ENCODE measurements around the gene OSBPL2. TPM values are rescaled to one million over a fixed set of nuclear protein-coding genes. Genes with fewer than 3 reads are reported as not detected.
A peak's percentile ranks its signal among the peaks of the same experiment; 100 is the strongest.

OSBPL2 gene
- total RNA-seq, 1 donor from 2014 or later: 39.0 TPM

- DNase-seq: no peak
Measured at GRCh38 chr20:62285722-62286121, 47.4 kb downstream of the OSBPL2 start.

- no peak for DNase-seq
Measured at GRCh38 chr20:62286493-62287064, 48.3 kb downstream of the OSBPL2 start.

- DNase-seq: no peak
Measured at GRCh38 chr20:62287129-62287528, 48.8 kb downstream of the OSBPL2 start.

GRCh38 chr20:62287759-62288534, 49.6 kb downstream of the OSBPL2 start:
- DNase-seq: no peak

- no peak for DNase-seq
Measured at GRCh38 chr20:62288535-62289105, 50.3 kb downstream of the OSBPL2 start.

- DNase-seq: no peak
Measured at GRCh38 chr20:62289131-62289530, 50.8 kb downstream of the OSBPL2 start.

GRCh38 chr20:62289898-62290297, 51.6 kb downstream of the OSBPL2 start:
- DNase-seq: no peak

- DNase-seq: no peak
Measured at GRCh38 chr20:62291251-62292066, 53.1 kb downstream of the OSBPL2 start.

- DNase-seq: no peak
Measured at GRCh38 chr20:62292108-62292507, 53.8 kb downstream of the OSBPL2 start.

- DNase-seq: no peak
Measured at GRCh38 chr20:62293111-62293784, 54.9 kb downstream of the OSBPL2 start.

- DNase-seq: no peak
Measured at GRCh38 chr20:62293946-62294345, 55.6 kb downstream of the OSBPL2 start.

- no peak for DNase-seq
Measured at GRCh38 chr20:62294516-62294915, 56.2 kb downstream of the OSBPL2 start.

- DNase-seq: no peak
Measured at GRCh38 chr20:62296724-62297448, 58.6 kb downstream of the OSBPL2 start.

GRCh38 chr20:62297449-62298227, 59.3 kb downstream of the OSBPL2 start:
- DNase-seq: no peak

- no peak for DNase-seq
Measured at GRCh38 chr20:62298577-62299249, 60.4 kb downstream of the OSBPL2 start.

- DNase-seq: no peak
Measured at GRCh38 chr20:62299666-62300236, 61.4 kb downstream of the OSBPL2 start.

- no peak for DNase-seq
Measured at GRCh38 chr20:62300319-62300718, 62.0 kb downstream of the OSBPL2 start.

- DNase-seq: no peak
Measured at GRCh38 chr20:62301111-62301668, 62.9 kb downstream of the OSBPL2 start.

GRCh38 chr20:62301773-62302340, 63.5 kb downstream of the OSBPL2 start:
- peak; percentile 85 for DNase-seq

Measured in skin of body (tissue), 2 donors.